Progenitor cell of endocrine pancreas (in vitro differentiated cells): ENCODE data around the gene SPAG7. TPM values are rescaled to one million over a fixed set of nuclear protein-coding genes. Genes with fewer than 3 reads are reported as not detected.

Source experiments
- DNase-seq: peaks from one replicate; pipeline ENCODE4 v3.0.0; 2021; ENCODE audit warnings: low spot score; ENCODE audit not compliant: unreplicated experiment
- H3K27ac Mint-ChIP-seq: 2 replicates; pipeline ENCODE4 v1.8.0; 2021; ENCODE audit warnings: mild to moderate bottlenecking, moderate library complexity, mixed read lengths
- H3K27me3 Mint-ChIP-seq: 2 replicates; pipeline ENCODE4 v1.8.0; 2021; ENCODE audit warnings: mixed read lengths
- H3K36me3 Mint-ChIP-seq: 2 replicates; pipeline ENCODE4 v1.8.0; 2022; ENCODE audit warnings: mixed read lengths; ENCODE audit not compliant: insufficient read depth
- H3K4me1 Mint-ChIP-seq: 2 replicates; pipeline ENCODE4 v1.8.0; 2021; ENCODE audit warnings: low read depth, mixed read lengths
- H3K4me3 Mint-ChIP-seq: 2 replicates; pipeline ENCODE4 v1.8.0; 2021; ENCODE audit warnings: low read depth, mild to moderate bottlenecking, moderate library complexity, mixed read lengths
- H3K9me3 Mint-ChIP-seq: 2 replicates; pipeline ENCODE4 v1.8.0; 2021; ENCODE audit warnings: low read depth, mixed read lengths
- CTCF ChIP-seq: fragments of 200-600 bp; sonication (generic); IDR thresholded peaks from one replicate; pipeline ENCODE4 v1.5.0; 2021; ENCODE audit warnings: antibody characterized with exemption, mild to moderate bottlenecking; ENCODE audit not compliant: unreplicated experiment
- total RNA-seq: library from RNA; stranded (reverse); gene quantifications from 2 replicates; pipeline ENCODE4 v1.2.1, GENCODE V29; 2021

The SPAG7 gene
- total RNA-seq, 1 donor from 2014 or later = 71.4 TPM

GRCh38 chr17:4939796-4940554 is 27.6 kb downstream of the SPAG7 start, which contains the start of the genes RNF167 and SLC25A11:
TSS of gene RNF167 (plus strand) at chr17:4940268. CDS start at chr17:4940910, 642 bp downstream.
TSS of gene SLC25A11 (minus strand) at chr17:4940046. CDS start at chr17:4939910, 136 bp downstream.
- H3K27ac Mint-ChIP-seq = peak within 1 kb of the TSS; percentile 99
- TF ChIP-seq CTCF = no peak
- H3K9me3 Mint-ChIP-seq = no peaks in the 10 kb centered on the region
- H3K36me3 Mint-ChIP-seq = peaks cover 7% of the 10 kb centered on the region
- peaks cover 21% of the 10 kb centered on the region for H3K4me1 Mint-ChIP-seq
- no peaks in the 10 kb centered on the region for H3K27me3 Mint-ChIP-seq
- DNase-seq = peak; percentile 80
- H3K4me3 Mint-ChIP-seq = peak within 1 kb of the TSS; percentile 85

- Mint-ChIP-seq H3K4me3 (peak overlapping the region; percentile 85), H3K9me3 (no peaks in the 10 kb centered on the region), H3K36me3 (peaks cover 7% of the 10 kb centered on the region), H3K27ac (peak overlapping the region; percentile 94), H3K4me1 (peaks cover 21% of the 10 kb centered on the region), H3K27me3 (no peaks in the 10 kb centered on the region)
- peak; percentile 33 for DNase-seq
- TF ChIP-seq CTCF = no peak
These were observed 28.1 kb downstream of the SPAG7 start for GRCh38 chr17:4939546-4939795.

GRCh38 chr17:4938688-4939545 is 28.7 kb downstream of the SPAG7 start:
- DNase-seq = no peak
- no peaks in the 10 kb centered on the region for H3K9me3 Mint-ChIP-seq
- H3K4me3 Mint-ChIP-seq = peak overlapping the region; percentile 85
- peak overlapping the region; percentile 94 for H3K27ac Mint-ChIP-seq
- H3K27me3 Mint-ChIP-seq = no peaks in the 10 kb centered on the region
- no peak for TF ChIP-seq CTCF
- peaks cover 21% of the 10 kb centered on the region for H3K4me1 Mint-ChIP-seq
- peaks cover 5% of the 10 kb centered on the region for H3K36me3 Mint-ChIP-seq

GRCh38 chr17:4938069-4938491 is 29.5 kb downstream of the SPAG7 start:
- H3K4me1 Mint-ChIP-seq = peaks cover 21% of the 10 kb centered on the region
- peak overlapping the region; percentile 94 for H3K27ac Mint-ChIP-seq
- peaks cover 5% of the 10 kb centered on the region for H3K36me3 Mint-ChIP-seq
- H3K27me3 Mint-ChIP-seq = no peaks in the 10 kb centered on the region
- no peak for TF ChIP-seq CTCF
- peak overlapping the region; percentile 85 for H3K4me3 Mint-ChIP-seq
- DNase-seq = no peak
- no peaks in the 10 kb centered on the region for H3K9me3 Mint-ChIP-seq

- Mint-ChIP-seq H3K36me3 (peaks cover 5% of the 10 kb centered on the region), H3K9me3 (no peaks in the 10 kb centered on the region), H3K27ac (no peak overlapping the region), H3K4me1 (peaks cover 21% of the 10 kb centered on the region), H3K4me3 (no peak overlapping the region), H3K27me3 (no peaks in the 10 kb centered on the region)
- TF ChIP-seq CTCF = no peak
- DNase-seq = no peak
These were observed 30.1 kb downstream of the SPAG7 start for GRCh38 chr17:4937553-4937952.
